ENCODE results near the gene PIP5K1B.

PIP5K1B gene

DNA sequence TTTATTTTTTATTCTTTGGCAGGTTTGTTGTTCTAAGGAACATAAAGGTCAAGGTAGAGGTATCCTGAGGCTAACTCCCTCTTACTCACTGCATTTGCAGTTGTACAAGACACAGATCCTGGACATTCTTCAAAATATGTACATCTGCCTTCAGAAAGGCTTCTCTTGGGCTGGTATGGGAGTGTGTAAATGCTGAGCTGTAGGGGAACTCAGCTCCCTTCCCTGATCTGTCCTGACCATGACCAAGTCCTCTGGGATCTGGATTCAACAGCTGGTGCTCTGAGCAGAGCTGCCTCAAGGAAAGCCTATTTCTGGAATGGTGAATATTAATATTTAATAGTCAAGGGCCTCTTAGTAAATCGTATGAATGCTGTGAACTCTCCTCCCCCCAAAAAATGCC lies 191.4 kb downstream of the PIP5K1B start:
- TF ChIP-seq, protein P1, sequence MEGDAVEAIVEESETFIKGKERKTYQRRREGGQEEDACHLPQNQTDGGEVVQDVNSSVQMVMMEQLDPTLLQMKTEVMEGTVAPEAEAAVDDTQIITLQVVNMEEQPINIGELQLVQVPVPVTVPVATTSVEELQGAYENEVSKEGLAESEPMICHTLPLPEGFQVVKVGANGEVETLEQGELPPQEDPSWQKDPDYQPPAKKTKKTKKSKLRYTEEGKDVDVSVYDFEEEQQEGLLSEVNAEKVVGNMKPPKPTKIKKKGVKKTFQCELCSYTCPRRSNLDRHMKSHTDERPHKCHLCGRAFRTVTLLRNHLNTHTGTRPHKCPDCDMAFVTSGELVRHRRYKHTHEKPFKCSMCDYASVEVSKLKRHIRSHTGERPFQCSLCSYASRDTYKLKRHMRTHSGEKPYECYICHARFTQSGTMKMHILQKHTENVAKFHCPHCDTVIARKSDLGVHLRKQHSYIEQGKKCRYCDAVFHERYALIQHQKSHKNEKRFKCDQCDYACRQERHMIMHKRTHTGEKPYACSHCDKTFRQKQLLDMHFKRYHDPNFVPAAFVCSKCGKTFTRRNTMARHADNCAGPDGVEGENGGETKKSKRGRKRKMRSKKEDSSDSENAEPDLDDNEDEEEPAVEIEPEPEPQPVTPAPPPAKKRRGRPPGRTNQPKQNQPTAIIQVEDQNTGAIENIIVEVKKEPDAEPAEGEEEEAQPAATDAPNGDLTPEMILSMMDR (conservative IDR thresholded peaks at IDR 0.05; ENCODE audit: low read length): no peak
- no peak for DNase-seq (ENCODE audit: low read depth)
- no peak overlapping the region for H3K4me3 ChIP-seq (ENCODE audit: low read length)

DNA sequence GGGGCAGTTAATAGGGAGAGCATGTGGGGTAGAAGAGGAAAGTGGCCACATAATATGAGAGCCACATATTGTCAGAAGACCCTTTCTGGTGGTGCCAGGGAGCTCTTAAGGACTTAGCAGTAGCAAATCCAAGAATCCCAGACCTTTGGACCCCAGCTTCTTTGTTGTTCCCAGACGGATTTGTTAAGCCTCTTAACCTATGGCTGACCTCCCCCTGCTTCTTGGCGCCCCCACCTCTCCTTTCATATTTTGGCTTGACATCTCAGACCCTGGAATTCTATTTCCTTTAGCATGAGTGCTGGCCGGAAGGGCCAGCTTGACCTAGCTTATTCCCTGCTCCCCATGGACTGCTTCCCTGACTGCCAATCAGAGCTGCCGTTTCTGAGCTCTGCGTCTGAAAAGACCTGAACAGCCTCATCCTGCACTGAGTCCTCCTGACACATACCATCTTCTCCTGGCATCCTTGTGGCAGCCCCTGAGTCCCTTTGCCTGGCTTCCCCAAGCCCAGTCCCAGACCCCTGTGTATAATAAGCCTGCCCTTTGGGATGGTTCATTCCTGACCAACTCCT lies 192.6 kb downstream of the PIP5K1B start:
- TF ChIP-seq, protein P1 (conservative IDR thresholded peaks at IDR 0.05; ENCODE audit: low read length): no peak
- H3K4me3 ChIP-seq (ENCODE audit: low read length): no peak overlapping the region
- no peak for DNase-seq (ENCODE audit: low read depth)

DNA sequence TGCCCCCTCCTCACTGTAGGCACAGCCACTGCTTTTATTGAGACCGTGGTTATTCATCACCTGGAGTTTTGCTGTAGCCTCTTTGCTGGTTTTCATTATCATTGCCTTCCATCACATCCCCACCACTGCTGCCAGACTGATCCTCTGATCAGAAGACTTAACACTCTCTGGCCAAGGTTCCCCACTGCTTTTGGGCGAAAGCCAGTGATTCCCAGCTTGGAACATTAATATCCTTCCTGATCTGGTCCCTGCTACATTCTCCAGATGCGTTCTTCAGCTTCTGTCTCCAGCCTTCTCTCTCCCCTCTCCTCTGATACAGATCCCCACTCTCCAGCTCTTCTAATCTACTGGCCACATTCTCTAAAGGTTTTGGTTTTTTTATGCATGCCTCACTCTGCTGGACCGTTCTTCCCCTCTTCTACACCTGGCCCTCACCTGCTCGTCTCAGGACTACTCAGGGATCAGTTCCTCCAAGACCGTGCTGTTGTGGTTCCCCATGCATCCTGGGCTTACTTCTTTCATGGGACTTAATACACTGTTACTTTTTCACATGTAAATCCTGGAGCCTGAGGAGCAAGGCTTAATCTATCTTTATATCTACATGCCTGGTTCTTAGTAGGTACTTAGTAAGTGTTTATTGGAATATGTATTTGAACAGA lies 193.9 kb downstream of the PIP5K1B start:
- no peak overlapping the region for H3K4me3 ChIP-seq (ENCODE audit: low read length)
- TF ChIP-seq, protein P1 (conservative IDR thresholded peaks at IDR 0.05; ENCODE audit: low read length): no peak
- DNase-seq (ENCODE audit: low read depth): no peak

- TF ChIP-seq, protein P1 (conservative IDR thresholded peaks at IDR 0.05; ENCODE audit: low read length): no peak
- no peak for DNase-seq (ENCODE audit: low read depth)
- H3K4me3 ChIP-seq (ENCODE audit: low read length): no peak overlapping the region
Observed at GRCh38 chr9:68904454-68904853, 199.4 kb downstream of the PIP5K1B start.

DNA sequence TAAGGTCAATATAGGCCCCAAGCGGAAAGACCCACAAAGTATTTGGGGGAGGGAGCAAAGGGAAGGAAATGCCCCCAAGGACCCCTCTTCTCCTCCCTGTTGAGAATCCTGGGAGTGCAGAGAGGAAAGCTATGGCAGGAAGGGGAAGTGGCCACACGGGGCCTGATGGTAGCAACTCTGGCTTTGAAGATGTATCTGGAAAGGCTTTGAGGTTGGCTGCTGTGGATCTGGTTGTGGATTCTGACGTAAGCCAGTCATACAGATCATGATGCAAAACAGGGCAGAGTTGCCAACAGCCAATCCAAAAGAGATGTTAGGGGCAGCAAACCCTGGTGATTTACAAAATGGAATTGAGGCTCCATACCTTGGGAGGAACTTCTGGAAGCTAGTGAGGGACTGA lies 200.1 kb downstream of the PIP5K1B start:
- TF ChIP-seq, protein P1 (conservative IDR thresholded peaks at IDR 0.05; ENCODE audit: low read length): no peak
- no peak for DNase-seq (ENCODE audit: low read depth)
- no peak overlapping the region for H3K4me3 ChIP-seq (ENCODE audit: low read length)

- H3K4me3 ChIP-seq (ENCODE audit: low read length): no peak overlapping the region
- DNase-seq (ENCODE audit: low read depth): no peak
- TF ChIP-seq, protein P1 (conservative IDR thresholded peaks at IDR 0.05; ENCODE audit: low read length): no peak
Observed at GRCh38 chr9:68907910-68908309, 202.9 kb downstream of the PIP5K1B start.

GRCh38 chr9:68912561-68912960 lies 207.5 kb downstream of the PIP5K1B start:
- TF ChIP-seq, protein P1 (conservative IDR thresholded peaks at IDR 0.05; ENCODE audit: low read length): no peak
- no peak for DNase-seq (ENCODE audit: low read depth)
- no peak overlapping the region for H3K4me3 ChIP-seq (ENCODE audit: low read length)
